Esophagus squamous epithelium (tissue), 5 donors: ENCODE data around the gene DRAXIN. TPM values are rescaled to one million over a fixed set of nuclear protein-coding genes. Genes with fewer than 3 reads are reported as not detected.

Experiments
- DNase-seq: peaks from one replicate; lab custom pipeline; 2025; lab: John Stamatoyannopoulos, UW
- H3K27ac ChIP-seq, 4 donors: fragments of 200-600 bp; sonication (generic); one replicate each; pipeline ENCODE4 v1.5.1; 2016 to 2019; ENCODE audit warnings: mild to moderate bottlenecking in 1 of 4
- H3K27me3 ChIP-seq, 4 donors: fragments of 200-600 bp; sonication (generic); 1 replicate in 3 of 4; 2 replicates in 1 of 4; pipeline versions ENCODE4 v1.5.1 to v1.6.0; 2017 to 2021; ENCODE audit warnings: antibody characterized with exemption in 1 of 4
- H3K36me3 ChIP-seq, 3 donors: fragments of 200-600 bp; sonication (generic); one replicate each; pipeline ENCODE4 v1.5.1; 2016 to 2019
- H3K4me1 ChIP-seq, 3 donors: fragments of 200-600 bp; sonication (generic); one replicate each; pipeline ENCODE4 v1.5.1; 2017 to 2019
- H3K4me3 ChIP-seq, 4 donors: fragments of 200-600 bp; sonication (generic); 1 replicate in 3 of 4; 2 replicates in 1 of 4; pipeline ENCODE4 v1.5.1; 2016 to 2019; ENCODE audit warnings: mild to moderate bottlenecking in 2 of 4, moderate library complexity in 1 of 4
- H3K9me3 ChIP-seq, 3 donors: fragments of 200-600 bp; sonication (generic); one replicate each; pipeline ENCODE4 v1.5.1; 2016 to 2019
- CTCF ChIP-seq, 6 experiments: fragments of 450-650 bp in 4 of 6; fragments of 200-600 bp in 2 of 6; sonication (generic) in 2 of 6; IDR thresholded peaks; one replicate each; pipeline ENCODE4 v1.5.1; 2016 to 2019; ENCODE audit warnings: antibody characterized with exemption in 6 of 6, mild to moderate bottlenecking in 4 of 6, moderate library complexity in 4 of 6
- POLR2A ChIP-seq, 4 donors: fragments of 450-650 bp; IDR thresholded peaks; one replicate each; pipeline ENCODE4 v1.6.1; 2017; ENCODE audit warnings: antibody characterized with exemption in 4 of 4, mild to moderate bottlenecking in 4 of 4, moderate library complexity in 3 of 4
- WGBS, 2 donors: methylation state at CpG; one replicate each; pipeline ENCODE4 v1.1.5; 2018; 5-methylcytosine and 5-hydroxymethylcytosine counted together
- intact Hi-C: fragments of 100-400 bp; cut with DNase I; formaldehyde crosslinking; loops from one replicate; pipeline ENCODE4 v1.15.0; 2022
- total RNA-seq, 4 donors: library from RNA; depleted of rRNA; stranded (reverse); fragments of >200 nt; gene quantifications; one replicate each; pipeline ENCODE4 v1.1.0, GENCODE V29; 2016
- donor health status: DM: yes; HTN: yes; CAD: no.

DRAXIN gene
- total RNA-seq, 4 donors from 2014 or later = not detected

- H3K27ac ChIP-seq = peak overlapping the region; percentile 80 to 92 (median 86)
- TF ChIP-seq POLR2A (IDR thresholded peaks at IDR 0.05) (no peak), CTCF (IDR thresholded peaks at IDR 0.05) (no peak)
- H3K4me3 ChIP-seq = peak overlapping the region; percentile 61 to 97 (median 72)
- no peak for DNase-seq
- peaks cover 0 to 44% (median 3%) of the 10 kb centered on the region in 3 donors for H3K36me3 ChIP-seq
- no peaks in the 10 kb centered on the region for H3K27me3 ChIP-seq
- intact Hi-C loops = no loop called here
- H3K9me3 ChIP-seq = no peaks in the 10 kb centered on the region
- 2 to 3% methylated on average over 4 to 20 of the region's 66 CpGs for WGBS, 2 donors
- peaks cover 2 to 16% (median 3%) of the 10 kb centered on the region in 3 donors for H3K4me1 ChIP-seq
Observed at GRCh38 chr1:11664336-11665065, 27.0 kb upstream of the DRAXIN start.

GRCh38 chr1:11668516-11668915, 23.0 kb upstream of the DRAXIN start:
- Histone ChIP-seq H3K4me1 (peaks cover 2 to 15% (median 3%) of the 10 kb centered on the region in 3 donors), H3K9me3 (no peaks in the 10 kb centered on the region), H3K27ac (no peak overlapping the region), H3K27me3 (no peaks in the 10 kb centered on the region), H3K4me3 (no peak overlapping the region), H3K36me3 (peaks cover 0 to 52% (median 8%) of the 10 kb centered on the region in 3 donors)
- 77 to 84% methylated on average over 9 to 11 of the region's 14 CpGs for WGBS, 2 donors
- TF ChIP-seq CTCF (IDR thresholded peaks at IDR 0.05) = no peak
- TF ChIP-seq POLR2A (IDR thresholded peaks at IDR 0.05) = no peak
- no peak for DNase-seq
- intact Hi-C loops = no loop called here

DNA sequence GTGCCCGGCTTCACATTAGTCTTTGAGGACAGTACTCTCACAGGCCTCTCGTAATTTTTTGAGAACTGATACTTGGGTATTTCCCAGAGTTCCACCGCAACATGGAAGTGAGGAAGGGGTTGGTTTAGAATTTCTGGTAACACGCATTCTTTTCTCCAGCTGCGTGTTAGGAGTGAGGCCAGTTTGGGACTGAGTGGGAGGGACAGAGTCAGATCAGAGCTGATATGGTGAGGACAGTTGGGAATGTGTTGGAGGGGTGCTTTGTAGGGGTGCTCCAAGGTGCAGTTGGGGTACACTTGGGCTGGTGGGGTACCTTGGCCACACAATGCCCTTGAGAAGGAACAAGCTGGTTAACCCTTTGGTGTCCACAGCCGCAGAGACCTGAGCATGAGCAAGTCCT, 20.8 kb upstream of the DRAXIN start:
- Histone ChIP-seq H3K4me3 (no peak overlapping the region), H3K27ac (no peak overlapping the region), H3K4me1 (no peaks in the 10 kb centered on the region), H3K9me3 (no peaks in the 10 kb centered on the region), H3K27me3 (no peaks in the 10 kb centered on the region), H3K36me3 (peaks cover 10 to 75% (median 18%) of the 10 kb centered on the region in 3 donors)
- DNase-seq = no peak
- intact Hi-C loops = no loop called here
- TF ChIP-seq POLR2A (IDR thresholded peaks at IDR 0.05) = no peak
- 47 to 74% methylated on average over 5 to 6 of the region's 6 CpGs for WGBS, 2 donors

DNA sequence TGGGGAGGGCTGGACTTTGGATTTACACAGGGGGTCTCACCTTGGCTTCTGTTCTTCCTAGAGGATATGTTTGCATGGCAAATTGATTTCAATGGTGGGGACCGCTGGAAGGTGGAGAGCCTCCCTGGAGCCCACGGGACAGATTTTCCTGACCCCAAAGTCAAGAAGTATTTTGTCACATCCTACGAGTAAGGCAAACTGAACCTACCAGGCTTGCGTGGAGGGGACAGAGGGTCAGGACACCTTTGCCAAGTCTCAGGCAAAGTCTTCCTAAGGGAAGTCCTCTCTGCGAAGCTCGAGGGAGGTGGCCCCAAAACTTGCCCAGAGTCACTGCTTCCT, 20.3 kb upstream of the DRAXIN start:
- Histone ChIP-seq H3K36me3 (peaks cover 10 to 79% (median 18%) of the 10 kb centered on the region in 3 donors), H3K4me1 (no peaks in the 10 kb centered on the region), H3K27ac (no peak overlapping the region), H3K9me3 (no peaks in the 10 kb centered on the region), H3K4me3 (no peak overlapping the region), H3K27me3 (no peaks in the 10 kb centered on the region)
- no peak for DNase-seq
- intact Hi-C loops = no loop called here
- no peak for TF ChIP-seq CTCF (IDR thresholded peaks at IDR 0.05)
- TF ChIP-seq POLR2A (IDR thresholded peaks at IDR 0.05) = no peak
- WGBS, 2 donors = 100% methylated on average over 1 of the region's 6 CpGs; no CpG with 5 or more reads in 1 of the 2 donors

GRCh38 chr1:11671544-11672286, 19.8 kb upstream of the DRAXIN start:
- Histone ChIP-seq H3K36me3 (peaks cover 10 to 84% (median 18%) of the 10 kb centered on the region in 3 donors), H3K27ac (no peak overlapping the region), H3K27me3 (no peaks in the 10 kb centered on the region), H3K4me1 (no peaks in the 10 kb centered on the region), H3K4me3 (no peak overlapping the region), H3K9me3 (no peaks in the 10 kb centered on the region)
- WGBS, 2 donors = 78 to 92% methylated on average over 2 to 4 of the region's 14 CpGs
- no peak for DNase-seq
- TF ChIP-seq POLR2A (IDR thresholded peaks at IDR 0.05) (no peak), CTCF (IDR thresholded peaks at IDR 0.05) (no peak)
- intact Hi-C loops = no loop called here
